Stimulated activated naive CD4-positive, alpha-beta T cell (primary cell): Measurements from ENCODE around the gene TMEM235.
A peak's percentile ranks its signal among the peaks of the same experiment; 100 is the strongest.
"Not testable (repeated sequence)": the region's sequence is repeated elsewhere in the genome, so short reads cannot be mapped to it uniquely, and the experiment has no call there.

Experiments
- DNase-seq, 6 experiments: peaks; one replicate each; lab custom pipeline; 2025; lab: John Stamatoyannopoulos, UW

TMEM235 gene

DNA sequence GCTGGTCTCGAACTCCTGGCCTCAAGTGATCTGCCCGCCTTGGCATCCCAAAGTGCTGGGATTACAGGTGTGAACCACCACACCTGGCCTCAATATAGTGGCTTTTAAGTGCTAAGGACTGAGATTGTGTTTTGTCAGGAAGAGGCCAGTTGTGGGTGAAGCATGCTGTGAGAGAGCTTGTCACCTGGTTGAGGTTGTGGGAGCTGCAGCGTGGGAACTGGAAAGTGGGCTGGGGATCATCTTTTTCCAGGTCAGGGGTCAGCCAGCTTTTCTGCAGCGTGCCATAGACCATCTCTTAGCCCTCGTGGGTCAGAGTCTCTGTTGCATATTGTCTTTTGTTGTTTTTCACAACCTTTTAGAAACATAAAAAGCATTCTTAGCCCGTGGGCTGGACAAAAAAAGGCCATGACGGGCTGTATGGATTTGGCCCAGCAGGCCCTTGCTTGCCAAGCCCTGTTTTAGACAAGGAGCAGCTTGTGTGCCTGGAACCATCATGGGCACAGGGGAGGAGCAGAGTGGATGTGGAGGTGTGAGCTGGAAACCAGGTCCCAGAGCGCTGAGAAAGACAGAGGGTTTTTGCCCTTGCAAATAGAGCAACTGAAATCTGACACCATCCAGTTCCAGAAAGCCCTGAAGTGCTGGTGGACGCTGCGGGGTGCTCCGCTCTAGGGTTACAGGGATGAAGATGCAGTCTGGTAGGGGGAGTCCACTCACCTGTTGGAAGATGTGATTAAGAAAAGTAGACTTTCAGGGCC, 11.9 kb upstream of the TMEM235 start:
- no peak for DNase-seq

- no peak for DNase-seq
Measured at GRCh38 chr17:78223061-78223460, 8.4 kb upstream of the TMEM235 start.

- no peak for DNase-seq
Measured at GRCh38 chr17:78223765-78224164, 7.7 kb upstream of the TMEM235 start.

DNA sequence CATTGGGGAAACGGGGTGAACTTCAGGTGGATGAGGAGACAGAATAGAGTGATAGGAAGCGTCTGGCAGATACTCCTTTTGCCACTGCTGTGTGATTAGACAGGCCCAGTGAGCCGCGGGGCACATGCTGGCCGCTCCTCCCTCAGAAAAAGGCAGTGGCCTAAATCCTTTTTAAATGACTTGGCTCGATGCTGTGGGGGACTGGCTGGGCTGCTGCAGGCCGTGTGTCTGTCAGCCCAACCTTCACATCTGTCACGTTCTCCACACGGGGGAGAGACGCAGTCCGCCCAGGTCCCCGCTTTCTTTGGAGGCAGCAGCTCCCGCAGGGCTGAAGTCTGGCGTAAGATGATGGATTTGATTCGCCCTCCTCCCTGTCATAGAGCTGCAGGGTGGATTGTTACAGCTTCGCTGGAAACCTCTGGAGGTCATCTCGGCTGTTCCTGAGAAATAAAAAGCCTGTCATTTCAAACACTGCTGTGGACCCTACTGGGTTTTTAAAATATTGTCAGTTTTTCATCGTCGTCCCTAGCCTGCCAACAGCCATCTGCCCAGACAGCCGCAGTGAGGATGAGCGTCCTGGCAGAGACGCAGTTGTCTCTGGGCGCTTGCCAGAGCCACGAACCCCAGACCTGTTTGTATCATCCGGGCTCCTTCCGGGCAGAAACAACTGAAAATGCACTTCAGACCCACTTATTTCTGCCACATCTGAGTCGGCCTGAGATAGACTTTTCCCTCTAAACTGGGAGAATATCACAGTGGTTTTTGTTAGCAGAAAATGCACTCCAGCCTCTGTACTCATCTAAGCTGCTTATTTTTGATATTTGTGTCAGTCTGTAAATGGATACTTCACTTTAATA, 7.0 kb upstream of the TMEM235 start:
- DNase-seq = no peak

- no peak for DNase-seq
Measured at GRCh38 chr17:78225088-78225865, 6.2 kb upstream of the TMEM235 start.

DNA sequence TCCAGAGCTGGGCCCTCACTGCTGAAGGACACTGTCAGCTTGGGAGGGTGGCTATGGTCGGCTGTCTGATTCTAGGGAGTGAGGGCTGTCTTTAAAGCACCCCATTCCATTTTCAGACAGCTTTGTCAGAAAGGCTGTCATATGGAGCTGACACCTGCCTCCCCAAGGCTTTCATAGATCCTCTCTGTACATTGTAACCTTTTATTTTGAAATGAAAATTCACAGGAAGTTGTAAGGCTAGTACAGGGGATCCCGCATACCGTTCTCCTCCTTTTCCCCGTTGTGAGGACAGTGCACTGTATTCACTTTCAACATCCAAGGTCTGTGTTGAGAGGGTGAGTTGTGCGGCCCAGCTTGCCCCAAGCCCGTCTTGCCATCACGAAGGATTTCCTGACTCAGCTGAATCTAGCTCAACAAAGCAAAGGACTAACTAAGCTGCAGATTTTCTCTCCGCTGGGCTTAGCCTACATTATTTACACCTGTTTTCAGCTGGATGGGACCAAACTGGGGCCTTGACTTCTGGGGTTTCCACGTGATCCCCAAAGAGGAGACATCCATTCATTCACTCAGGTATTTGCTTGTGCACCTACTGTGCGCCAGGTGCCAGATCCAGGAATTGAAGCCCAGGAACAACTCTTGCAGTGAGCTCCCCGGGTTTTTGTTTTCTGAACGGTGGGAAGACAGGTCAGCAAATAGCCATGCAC, 5.2 kb upstream of the TMEM235 start:
- DNase-seq = no peak

GRCh38 chr17:78226759-78227454, 4.5 kb upstream of the TMEM235 start:
- DNase-seq = no peak

DNA sequence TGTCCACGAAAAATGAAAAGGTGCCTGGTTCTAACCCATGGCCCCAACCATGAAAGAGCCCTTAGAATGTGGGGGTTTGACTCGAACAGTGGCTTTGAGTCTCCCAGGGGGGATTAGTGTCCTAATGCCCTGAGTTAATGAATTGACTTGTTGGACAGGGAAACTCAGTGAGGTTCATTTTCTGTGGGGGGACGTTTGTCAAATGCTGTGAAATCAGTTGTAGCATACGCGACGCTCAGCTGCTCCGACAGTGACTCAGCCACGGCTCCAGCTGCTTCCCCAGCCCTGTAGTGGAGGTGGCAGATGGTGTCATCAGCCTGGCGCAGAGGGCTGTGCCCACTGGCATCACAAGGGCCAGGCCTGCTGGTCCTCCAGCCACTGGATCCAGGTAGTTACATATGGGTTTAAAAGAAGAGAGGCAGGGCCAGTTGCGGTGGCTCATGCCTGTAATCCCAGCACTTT, 3.9 kb upstream of the TMEM235 start:
- DNase-seq = no peak

GRCh38 chr17:78228176-78228575, 3.3 kb upstream of the TMEM235 start:
- DNase-seq = no peak

GRCh38 chr17:78230252-78230962, 1.0 kb upstream of the TMEM235 start:
- DNase-seq = no peak

- peak in 4 of 6 experiments; percentile 5 to 21 (median 10) for DNase-seq
Measured at GRCh38 chr17:78231991-78232858, 794 bp downstream of the TMEM235 start.

GRCh38 chr17:78232859-78233173, 1.4 kb downstream of the TMEM235 start:
- DNase-seq = no peak

DNA sequence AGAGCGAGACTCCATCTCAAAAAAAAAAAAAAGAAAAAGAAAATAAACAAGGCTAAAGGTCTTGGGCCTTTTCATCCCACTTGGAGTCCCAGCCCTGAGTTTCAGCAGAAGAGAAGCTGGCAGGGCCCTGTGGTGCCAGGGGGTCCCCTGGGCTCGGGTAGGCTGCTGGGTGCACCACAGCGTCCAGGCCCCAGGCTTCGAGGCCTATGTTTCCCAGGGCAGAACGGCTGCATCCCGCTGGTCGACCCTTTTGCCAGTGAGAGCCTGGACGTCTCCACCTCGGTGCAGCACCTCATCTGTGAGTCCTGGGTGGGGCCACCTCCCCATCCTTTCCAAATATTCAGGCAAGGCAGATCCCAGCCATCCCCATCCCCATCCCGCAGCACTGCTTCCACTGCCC, 2.2 kb downstream of the TMEM235 start:
- DNase-seq = no peak

DNA sequence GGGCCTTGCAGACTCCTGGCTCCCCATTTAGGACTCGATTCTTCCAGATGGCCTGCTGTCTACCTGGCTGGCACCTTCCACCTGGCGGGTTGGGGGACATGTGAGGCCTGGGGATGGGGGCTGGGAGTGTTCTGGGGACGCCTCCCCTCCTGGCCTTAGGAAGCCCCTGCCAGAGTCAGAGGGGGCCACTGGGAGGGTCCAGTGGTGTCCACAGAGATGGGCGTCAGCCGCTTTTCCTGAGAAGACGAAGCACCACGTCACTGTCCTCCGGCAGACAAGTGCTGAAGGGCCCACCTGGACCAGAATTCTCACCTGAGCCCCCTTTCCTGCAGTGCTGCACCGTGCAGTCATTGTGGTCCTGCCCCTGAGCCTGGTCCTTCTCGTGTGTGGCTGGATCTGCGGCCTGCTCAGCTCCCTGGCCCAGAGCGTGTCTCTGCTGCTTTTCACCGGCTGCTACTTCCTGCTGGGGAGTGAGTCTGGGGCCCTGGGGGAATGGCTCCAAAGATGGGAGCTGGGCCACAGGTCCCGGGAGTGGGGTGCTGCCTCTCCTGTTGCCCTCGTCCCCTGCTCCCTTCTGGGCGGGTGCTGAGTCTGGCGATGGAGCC, 2.9 kb downstream of the TMEM235 start:
- DNase-seq = no peak

DNA sequence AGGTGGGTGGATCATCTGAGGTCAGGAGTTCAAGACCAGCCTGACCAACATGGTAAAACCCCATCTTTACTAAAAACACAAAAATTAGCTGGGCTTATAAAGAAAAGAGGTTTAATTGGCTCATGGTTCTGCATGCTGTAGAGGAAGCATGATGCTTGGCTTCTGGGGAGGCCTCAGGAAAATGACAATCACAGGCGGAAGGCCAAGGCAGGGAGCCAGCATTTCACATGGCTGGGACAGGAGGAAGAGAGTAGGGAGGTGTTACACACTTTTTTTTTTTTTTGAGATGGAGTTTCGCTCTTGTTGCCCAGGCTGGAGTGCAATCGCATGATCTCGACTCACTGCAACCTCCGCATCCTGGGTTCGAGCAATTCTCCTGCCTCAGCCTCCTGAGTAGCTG, 3.6 kb downstream of the TMEM235 start:
- not testable (repeated sequence) for DNase-seq

DNA sequence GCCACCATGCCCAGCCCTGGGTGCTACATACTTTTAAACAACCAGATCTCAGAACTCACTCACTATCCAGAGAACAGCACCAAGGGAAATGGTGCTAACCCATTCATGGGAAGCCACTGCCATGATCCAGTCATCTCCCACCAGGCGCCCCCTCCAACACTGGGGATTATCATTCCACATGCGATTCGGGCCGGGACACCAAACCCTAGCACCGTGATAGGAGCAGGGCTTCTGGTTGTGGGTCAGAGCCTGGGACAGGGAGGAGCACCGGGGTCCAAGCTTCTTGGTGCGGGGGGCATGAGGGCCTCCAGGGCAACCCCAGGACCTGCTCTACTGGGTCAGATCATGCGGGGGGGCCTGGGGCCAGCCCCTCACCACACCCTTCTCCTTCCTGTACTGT, 4.5 kb downstream of the TMEM235 start:
- DNase-seq = no peak

DNA sequence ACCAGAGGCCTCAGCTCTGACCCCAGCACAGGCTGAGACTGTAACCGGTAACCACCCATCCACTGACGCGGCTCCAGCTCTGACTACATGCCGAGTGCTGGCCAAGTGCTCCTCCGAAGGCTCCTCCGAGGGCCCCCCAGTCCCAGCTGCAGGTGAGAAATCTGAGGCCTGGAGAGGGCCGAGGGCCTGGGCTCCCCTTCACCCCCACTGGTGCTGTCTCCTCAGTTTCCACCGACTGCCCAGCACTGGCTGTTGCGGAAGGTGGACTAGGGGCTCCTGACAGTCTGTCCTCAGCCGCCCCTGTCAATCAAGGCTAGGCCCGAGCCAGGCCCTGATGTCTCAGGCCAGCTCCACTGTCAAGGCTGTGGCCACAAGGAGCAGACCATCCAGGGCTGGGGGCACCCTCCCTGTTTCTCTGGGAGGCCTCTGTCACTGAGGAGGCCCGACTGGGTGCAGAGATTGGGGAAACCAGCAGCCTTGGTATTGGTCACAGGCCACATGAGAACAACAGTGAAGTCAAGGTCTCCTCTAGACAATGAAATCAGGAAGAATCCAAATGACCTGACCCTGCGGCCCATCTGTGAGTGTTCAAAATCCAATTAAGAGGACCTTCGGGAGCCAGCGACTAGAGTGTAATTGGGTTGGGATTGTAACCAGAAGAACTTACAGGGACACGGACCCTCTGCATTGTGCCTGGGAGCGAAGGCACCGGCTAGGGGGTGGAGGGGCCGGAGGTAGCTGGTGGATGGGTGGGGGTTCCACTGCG, 5.1 kb downstream of the TMEM235 start:
- DNase-seq = no peak

DNA sequence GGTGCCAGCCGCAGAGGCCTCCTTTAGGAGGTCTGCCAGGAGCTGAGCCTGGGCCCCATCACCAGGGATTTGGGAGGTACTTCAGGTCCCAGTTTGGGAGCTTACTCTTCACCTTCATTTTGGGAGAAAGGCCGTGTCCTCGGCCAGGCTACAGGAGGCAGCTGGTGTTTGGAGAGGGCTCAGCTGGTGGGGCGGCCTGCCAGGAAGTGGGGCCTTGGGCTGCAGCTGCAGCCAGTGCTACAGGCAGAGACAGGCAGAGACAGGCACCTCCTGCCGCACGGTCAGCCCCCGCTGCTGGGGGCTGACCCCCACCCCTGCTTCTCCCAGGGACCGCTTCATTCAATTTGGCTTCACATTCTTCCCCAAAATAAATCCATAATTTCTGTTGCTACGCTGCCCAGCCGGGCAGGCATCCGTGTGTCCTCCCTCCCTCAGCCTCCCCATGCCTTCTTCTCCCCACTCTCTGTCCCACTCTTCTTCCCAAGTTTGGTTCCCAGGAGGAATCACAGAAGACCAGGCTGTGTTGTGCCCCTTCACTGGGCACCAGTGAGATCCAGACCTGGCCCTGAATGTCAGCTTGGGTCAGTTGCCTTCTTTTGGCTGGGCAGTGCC, 6.1 kb downstream of the TMEM235 start:
- DNase-seq = no peak
